IMR-90 (cell line): ENCODE data around the gene PHC1.

Experiments used
- BHLHE40 ChIP-seq: fragments of 150-350 bp; IDR thresholded peaks from 2 replicates; pipeline ENCODE4 v1.6.1; 2016; ENCODE audit warnings: mild to moderate bottlenecking, low read depth, low read length
- CEBPB ChIP-seq: IDR thresholded peaks from 2 replicates; pipeline ENCODE4 v1.6.1; 2012; ENCODE audit warnings: low read depth, low read length, improper control_type of control experiment
- CHD1 ChIP-seq: IDR thresholded peaks from 2 replicates; pipeline ENCODE4 v1.6.1; 2012; ENCODE audit warnings: low read depth, low read length, improper control_type of control experiment
- MAFK ChIP-seq: IDR thresholded peaks from 2 replicates; pipeline ENCODE4 v1.6.1; 2012; ENCODE audit warnings: low read depth, low read length, improper control_type of control experiment
- MXI1 ChIP-seq: IDR thresholded peaks from 2 replicates; pipeline ENCODE4 v1.6.1; 2012; ENCODE audit warnings: low read depth, mild to moderate bottlenecking, low read length, moderate library complexity, borderline replicate concordance
- POLR2A ChIP-seq: IDR thresholded peaks from 2 replicates; pipeline ENCODE4 v1.6.1; 2012; ENCODE audit warnings: mild to moderate bottlenecking, low read depth, low read length
- RAD21 ChIP-seq: IDR thresholded peaks from 2 replicates; pipeline ENCODE4 v1.6.1; 2012; ENCODE audit warnings: low read length, improper control_type of control experiment
- RFX5 ChIP-seq: IDR thresholded peaks from 2 replicates; pipeline ENCODE4 v1.8.0; 2012; ENCODE audit warnings: low read depth, mild to moderate bottlenecking, low read length, moderate library complexity
- TF ChIP-seq, protein P1 (sequence below): conservative IDR thresholded peaks from 2 replicates; pipeline ENCODE4 v1.5.1; 2012; ENCODE audit warnings: mild to moderate bottlenecking, low read depth, low read length, improper control_type of control experiment
- TF ChIP-seq, protein P2 (sequence below): fragments of 150-350 bp; IDR thresholded peaks from 2 replicates; pipeline ENCODE4 v1.6.1; 2017; ENCODE audit warnings: mild to moderate bottlenecking, antibody characterized with exemption, low read length, low read depth
- TF ChIP-seq, protein P3 (sequence below): fragments of 150-350 bp; IDR thresholded peaks from 2 replicates; pipeline ENCODE4 v1.6.1; 2016; ENCODE audit warnings: low read depth, mild to moderate bottlenecking, low read length, moderate library complexity, borderline replicate concordance

DNA sequence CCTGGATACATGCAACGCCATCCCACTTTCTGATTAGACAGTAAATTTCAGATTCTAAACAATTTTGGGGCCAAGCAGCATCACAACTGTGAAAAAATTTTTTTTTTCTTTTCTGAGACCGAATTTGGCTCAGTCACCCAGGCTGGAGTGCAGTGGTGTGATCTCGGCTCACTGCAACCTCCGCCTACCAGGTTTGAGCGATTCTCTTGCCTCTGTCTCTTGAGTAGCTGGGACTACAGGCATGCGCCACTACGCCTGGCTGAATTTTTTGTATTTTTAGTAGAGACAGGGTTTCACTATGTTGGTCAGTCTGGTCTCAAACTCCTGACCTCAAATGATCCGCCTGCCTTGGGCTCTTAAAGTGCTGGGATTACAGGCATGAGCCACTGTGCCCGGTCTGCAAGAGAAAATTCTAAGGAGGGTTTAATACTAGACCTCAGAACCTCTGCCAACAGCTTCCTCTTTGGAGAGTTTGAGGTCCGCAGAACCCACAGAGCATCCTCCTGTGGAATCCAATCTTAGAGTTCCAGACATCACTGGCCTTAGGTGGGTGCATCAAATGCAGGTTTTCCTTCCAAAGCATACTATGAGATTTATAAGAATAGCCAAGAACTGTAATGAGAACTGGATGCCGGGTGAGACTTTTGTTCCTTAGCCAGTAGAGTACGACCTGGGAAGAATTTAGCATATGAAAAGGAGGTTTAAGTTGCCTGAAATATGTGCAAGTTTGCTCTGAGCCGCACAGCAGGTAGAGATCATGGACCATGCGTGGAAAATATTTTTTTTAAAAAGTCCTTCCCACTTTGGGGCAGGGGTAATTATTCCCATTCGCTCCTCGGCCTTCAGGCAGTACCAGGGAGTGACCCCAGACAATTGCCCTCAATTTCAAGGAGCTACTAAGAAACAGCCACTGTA is 7.8 kb upstream of the PHC1 start:
- TF ChIP-seq, protein P1, sequence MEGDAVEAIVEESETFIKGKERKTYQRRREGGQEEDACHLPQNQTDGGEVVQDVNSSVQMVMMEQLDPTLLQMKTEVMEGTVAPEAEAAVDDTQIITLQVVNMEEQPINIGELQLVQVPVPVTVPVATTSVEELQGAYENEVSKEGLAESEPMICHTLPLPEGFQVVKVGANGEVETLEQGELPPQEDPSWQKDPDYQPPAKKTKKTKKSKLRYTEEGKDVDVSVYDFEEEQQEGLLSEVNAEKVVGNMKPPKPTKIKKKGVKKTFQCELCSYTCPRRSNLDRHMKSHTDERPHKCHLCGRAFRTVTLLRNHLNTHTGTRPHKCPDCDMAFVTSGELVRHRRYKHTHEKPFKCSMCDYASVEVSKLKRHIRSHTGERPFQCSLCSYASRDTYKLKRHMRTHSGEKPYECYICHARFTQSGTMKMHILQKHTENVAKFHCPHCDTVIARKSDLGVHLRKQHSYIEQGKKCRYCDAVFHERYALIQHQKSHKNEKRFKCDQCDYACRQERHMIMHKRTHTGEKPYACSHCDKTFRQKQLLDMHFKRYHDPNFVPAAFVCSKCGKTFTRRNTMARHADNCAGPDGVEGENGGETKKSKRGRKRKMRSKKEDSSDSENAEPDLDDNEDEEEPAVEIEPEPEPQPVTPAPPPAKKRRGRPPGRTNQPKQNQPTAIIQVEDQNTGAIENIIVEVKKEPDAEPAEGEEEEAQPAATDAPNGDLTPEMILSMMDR = no peak
- TF ChIP-seq, protein P2, sequence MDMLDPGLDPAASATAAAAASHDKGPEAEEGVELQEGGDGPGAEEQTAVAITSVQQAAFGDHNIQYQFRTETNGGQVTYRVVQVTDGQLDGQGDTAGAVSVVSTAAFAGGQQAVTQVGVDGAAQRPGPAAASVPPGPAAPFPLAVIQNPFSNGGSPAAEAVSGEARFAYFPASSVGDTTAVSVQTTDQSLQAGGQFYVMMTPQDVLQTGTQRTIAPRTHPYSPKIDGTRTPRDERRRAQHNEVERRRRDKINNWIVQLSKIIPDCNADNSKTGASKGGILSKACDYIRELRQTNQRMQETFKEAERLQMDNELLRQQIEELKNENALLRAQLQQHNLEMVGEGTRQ = no peak
- TF ChIP-seq MAFK (no peak), POLR2A (no peak), BHLHE40 (no peak), RAD21 (no peak), MXI1 (no peak), CHD1 (no peak), RFX5 (no peak), CEBPB (no peak)
- TF ChIP-seq, protein P3, sequence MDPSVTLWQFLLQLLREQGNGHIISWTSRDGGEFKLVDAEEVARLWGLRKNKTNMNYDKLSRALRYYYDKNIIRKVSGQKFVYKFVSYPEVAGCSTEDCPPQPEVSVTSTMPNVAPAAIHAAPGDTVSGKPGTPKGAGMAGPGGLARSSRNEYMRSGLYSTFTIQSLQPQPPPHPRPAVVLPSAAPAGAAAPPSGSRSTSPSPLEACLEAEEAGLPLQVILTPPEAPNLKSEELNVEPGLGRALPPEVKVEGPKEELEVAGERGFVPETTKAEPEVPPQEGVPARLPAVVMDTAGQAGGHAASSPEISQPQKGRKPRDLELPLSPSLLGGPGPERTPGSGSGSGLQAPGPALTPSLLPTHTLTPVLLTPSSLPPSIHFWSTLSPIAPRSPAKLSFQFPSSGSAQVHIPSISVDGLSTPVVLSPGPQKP = no peak
